Stimulated activated CD8-positive, alpha-beta memory T cell treated with anti-CD3 and anti-CD28 coated beads, Interleukin-7, amount 100 ng/mL, for 48 hours (primary cell): ENCODE results near the gene HSPBP1.

ENCODE experiments used
- DNase-seq, 2 donors: peaks; one replicate each; pipeline ENCODE4 v3.0.0-alpha.2; 2020; ENCODE audit warnings: low read depth in 1 of 2; ENCODE audit errors: extremely low read depth in 1 of 2

The HSPBP1 gene

GRCh38 chr19:55305491-55305890 is 25.6 kb upstream of the HSPBP1 start:
- DNase-seq = peak in 1 of 2 donors; percentile 28

GRCh38 chr19:55304980-55305379 is 25.1 kb upstream of the HSPBP1 start:
- no peak for DNase-seq

GRCh38 chr19:55304279-55304978 is 24.5 kb upstream of the HSPBP1 start:
- DNase-seq = peak in 1 of 2 donors; percentile 20

- DNase-seq = no peak
Measured at GRCh38 chr19:55303477-55303876, 23.6 kb upstream of the HSPBP1 start.

- no peak for DNase-seq
Measured at GRCh38 chr19:55302318-55302703, 22.4 kb upstream of the HSPBP1 start.

GRCh38 chr19:55301459-55302317 is 21.8 kb upstream of the HSPBP1 start:
- DNase-seq = peak; percentile 84 to 90

- DNase-seq = no peak
Measured at GRCh38 chr19:55300886-55301458, 21.1 kb upstream of the HSPBP1 start.

- DNase-seq = no peak
Measured at GRCh38 chr19:55299991-55300390, 20.1 kb upstream of the HSPBP1 start.

GRCh38 chr19:55297267-55297666 is 17.4 kb upstream of the HSPBP1 start:
- DNase-seq = no peak

GRCh38 chr19:55289117-55289796 is 9.3 kb upstream of the HSPBP1 start:
- no peak for DNase-seq

- DNase-seq = no peak
Measured at GRCh38 chr19:55287361-55288079, 7.6 kb upstream of the HSPBP1 start.

GRCh38 chr19:55285229-55285890 is 5.5 kb upstream of the HSPBP1 start:
- DNase-seq = no peak

- no peak for DNase-seq
Measured at GRCh38 chr19:55284405-55285058, 4.6 kb upstream of the HSPBP1 start.

- DNase-seq = peak in 1 of 2 donors; percentile 29
Measured at GRCh38 chr19:55283548-55284377, 3.9 kb upstream of the HSPBP1 start, which contains the start of gene BRSK1. TSS of gene BRSK1 (plus strand) at chr19:55283997. CDS start at chr19:55284443, 446 bp downstream.

GRCh38 chr19:55279340-55279739 is 570 bp downstream of the HSPBP1 start:
- DNase-seq = no peak

- no peak for DNase-seq
Measured at GRCh38 chr19:55278391-55279135, 1.3 kb downstream of the HSPBP1 start.

GRCh38 chr19:55277494-55277893 is 2.4 kb downstream of the HSPBP1 start:
- DNase-seq = no peak
